PC-9 (cell line): ENCODE data around the gene ZBTB26.

Source experiments
- EZH2 ChIP-seq: fragments of 200-600 bp; sonication (generic); IDR thresholded peaks from 2 replicates; pipeline ENCODE4 v1.8.0; 2017; ENCODE audit warnings: antibody characterized with exemption, low read depth
- TF ChIP-seq, protein P1 (sequence below): fragments of 200-600 bp; sonication (generic); conservative IDR thresholded peaks from 2 replicates; pipeline ENCODE4 v1.6.1; 2017; ENCODE audit warnings: mixed run types, antibody characterized with exemption, mild to moderate bottlenecking, moderate library complexity

DNA sequence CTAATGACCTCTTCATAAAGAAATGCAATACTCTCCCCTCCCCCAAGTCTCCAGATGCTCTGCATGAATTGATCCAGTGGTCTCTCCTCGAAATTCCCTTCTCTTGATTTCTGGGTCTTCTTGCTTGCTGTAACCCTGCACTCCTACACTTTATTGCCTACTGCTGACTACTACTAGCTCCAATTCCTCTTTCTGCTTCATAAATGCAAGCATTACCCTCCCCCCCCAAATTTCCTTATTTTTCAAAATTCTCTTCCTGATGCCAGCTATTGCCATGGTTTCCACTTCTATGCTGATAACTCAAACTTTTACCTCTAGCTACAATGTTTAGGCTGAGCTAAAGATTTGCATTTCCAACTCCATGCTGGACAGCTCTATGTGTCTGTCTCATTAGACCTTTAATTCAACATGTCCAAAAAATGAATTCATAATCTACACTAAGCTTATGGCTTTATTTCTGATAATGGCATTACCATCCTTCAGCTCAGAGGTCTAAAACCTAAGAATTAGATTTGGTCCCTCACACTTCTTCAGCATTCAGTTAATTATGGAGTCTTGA is 1.4 kb downstream of the ZBTB26 start:
- TF ChIP-seq, protein P1, sequence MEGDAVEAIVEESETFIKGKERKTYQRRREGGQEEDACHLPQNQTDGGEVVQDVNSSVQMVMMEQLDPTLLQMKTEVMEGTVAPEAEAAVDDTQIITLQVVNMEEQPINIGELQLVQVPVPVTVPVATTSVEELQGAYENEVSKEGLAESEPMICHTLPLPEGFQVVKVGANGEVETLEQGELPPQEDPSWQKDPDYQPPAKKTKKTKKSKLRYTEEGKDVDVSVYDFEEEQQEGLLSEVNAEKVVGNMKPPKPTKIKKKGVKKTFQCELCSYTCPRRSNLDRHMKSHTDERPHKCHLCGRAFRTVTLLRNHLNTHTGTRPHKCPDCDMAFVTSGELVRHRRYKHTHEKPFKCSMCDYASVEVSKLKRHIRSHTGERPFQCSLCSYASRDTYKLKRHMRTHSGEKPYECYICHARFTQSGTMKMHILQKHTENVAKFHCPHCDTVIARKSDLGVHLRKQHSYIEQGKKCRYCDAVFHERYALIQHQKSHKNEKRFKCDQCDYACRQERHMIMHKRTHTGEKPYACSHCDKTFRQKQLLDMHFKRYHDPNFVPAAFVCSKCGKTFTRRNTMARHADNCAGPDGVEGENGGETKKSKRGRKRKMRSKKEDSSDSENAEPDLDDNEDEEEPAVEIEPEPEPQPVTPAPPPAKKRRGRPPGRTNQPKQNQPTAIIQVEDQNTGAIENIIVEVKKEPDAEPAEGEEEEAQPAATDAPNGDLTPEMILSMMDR, result no peak
- TF ChIP-seq EZH2, result no peak
